ENCODE results near the gene LRRTM1.

LRRTM1 gene

DNA sequence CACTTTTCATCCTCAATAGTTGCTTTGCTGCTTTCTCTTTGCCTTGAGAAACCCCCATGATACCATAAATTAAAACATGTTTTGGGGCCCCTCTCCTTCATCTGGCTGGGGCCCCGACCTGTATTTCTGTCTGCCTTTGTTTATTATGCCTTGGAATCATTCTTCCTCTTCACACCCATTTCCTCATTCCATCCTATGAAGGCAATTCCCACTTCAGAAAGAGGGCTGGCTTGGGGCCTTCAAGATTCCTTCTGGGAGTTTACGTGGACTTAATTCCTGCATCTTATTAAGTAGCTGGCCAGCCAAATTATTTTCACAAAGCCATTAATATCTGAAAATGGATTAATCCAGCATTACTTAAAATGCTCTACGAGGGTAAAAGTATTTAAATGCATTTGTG is 6.8 kb upstream of the LRRTM1 start:
- Histone ChIP-seq H3K9me3 (ENCODE audit: control insufficient read depth, insufficient read depth, low read depth, low read length) (no peaks in the 10 kb centered on the region), H3K4me1 (ENCODE audit: control insufficient read depth, insufficient read depth, low read length) (no peaks in the 10 kb centered on the region), H3K27ac (ENCODE audit: extremely low read depth, low read depth, low read length) (no peak overlapping the region), H3K4me3 (ENCODE audit: low read depth, low read length) (no peak overlapping the region), H3K36me3 (ENCODE audit: control insufficient read depth in 2 of 2, insufficient read depth in 1 of 2, low read length in 2 of 2) (no peaks in the 10 kb centered on the region)
- CTCF ChIA-PET, result no interaction called here
- TF ChIP-seq ZNF350 (tag by site-specific recombination; IDR thresholded peaks at IDR 0.05), result no peak
- TF ChIP-seq PBX3 (CRISPR knock-in tag; IDR thresholded peaks at IDR 0.05), result no peak
- TF ChIP-seq ZNF585B (tag by site-specific recombination; IDR thresholded peaks at IDR 0.05), result no peak
- no peak for TF ChIP-seq GLIS2 (tag by site-specific recombination; IDR thresholded peaks at IDR 0.05)
- TF ChIP-seq KLF8 (tag by site-specific recombination; IDR thresholded peaks at IDR 0.05), result no peak
- POLR2A ChIA-PET, result no interaction called here

- Histone ChIP-seq H3K4me3 (ENCODE audit: low read depth, low read length) (peak overlapping the region; percentile 23), H3K9me3 (ENCODE audit: control insufficient read depth, insufficient read depth, low read depth, low read length) (no peaks in the 10 kb centered on the region), H3K27ac (ENCODE audit: extremely low read depth, low read depth, low read length) (no peak overlapping the region), H3K36me3 (ENCODE audit: control insufficient read depth in 2 of 2, insufficient read depth in 1 of 2, low read length in 2 of 2) (no peaks in the 10 kb centered on the region), H3K4me1 (ENCODE audit: control insufficient read depth, insufficient read depth, low read length) (no peaks in the 10 kb centered on the region)
- ChIA-PET POLR2A (no interaction called here), CTCF (interaction anchor here (1.5 kb wide), 1 partner anchor 195 kb away, joined by 4 read pairs; no protein-coding TSS in a partner anchor)
- TF ChIP-seq ZBTB26 (tag by site-specific recombination; optimal IDR thresholded peaks at IDR 0.05) (no peak), ZNF514 (tag by site-specific recombination; IDR thresholded peaks at IDR 0.05) (no peak), ZNF510 (tag by site-specific recombination; IDR thresholded peaks at IDR 0.05; ENCODE audit: insufficient replicate concordance) (no peak), HOXC10 (CRISPR knock-in tag; IDR thresholded peaks at IDR 0.05) (no peak)
- TF ChIP-seq, protein P1, sequence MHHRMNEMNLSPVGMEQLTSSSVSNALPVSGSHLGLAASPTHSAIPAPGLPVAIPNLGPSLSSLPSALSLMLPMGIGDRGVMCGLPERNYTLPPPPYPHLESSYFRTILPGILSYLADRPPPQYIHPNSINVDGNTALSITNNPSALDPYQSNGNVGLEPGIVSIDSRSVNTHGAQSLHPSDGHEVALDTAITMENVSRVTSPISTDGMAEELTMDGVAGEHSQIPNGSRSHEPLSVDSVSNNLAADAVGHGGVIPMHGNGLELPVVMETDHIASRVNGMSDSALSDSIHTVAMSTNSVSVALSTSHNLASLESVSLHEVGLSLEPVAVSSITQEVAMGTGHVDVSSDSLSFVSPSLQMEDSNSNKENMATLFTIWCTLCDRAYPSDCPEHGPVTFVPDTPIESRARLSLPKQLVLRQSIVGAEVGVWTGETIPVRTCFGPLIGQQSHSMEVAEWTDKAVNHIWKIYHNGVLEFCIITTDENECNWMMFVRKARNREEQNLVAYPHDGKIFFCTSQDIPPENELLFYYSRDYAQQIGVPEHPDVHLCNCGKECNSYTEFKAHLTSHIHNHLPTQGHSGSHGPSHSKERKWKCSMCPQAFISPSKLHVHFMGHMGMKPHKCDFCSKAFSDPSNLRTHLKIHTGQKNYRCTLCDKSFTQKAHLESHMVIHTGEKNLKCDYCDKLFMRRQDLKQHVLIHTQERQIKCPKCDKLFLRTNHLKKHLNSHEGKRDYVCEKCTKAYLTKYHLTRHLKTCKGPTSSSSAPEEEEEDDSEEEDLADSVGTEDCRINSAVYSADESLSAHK (tag by site-specific recombination; IDR thresholded peaks at IDR 0.05), result no peak
- TF ChIP-seq, protein P2, sequence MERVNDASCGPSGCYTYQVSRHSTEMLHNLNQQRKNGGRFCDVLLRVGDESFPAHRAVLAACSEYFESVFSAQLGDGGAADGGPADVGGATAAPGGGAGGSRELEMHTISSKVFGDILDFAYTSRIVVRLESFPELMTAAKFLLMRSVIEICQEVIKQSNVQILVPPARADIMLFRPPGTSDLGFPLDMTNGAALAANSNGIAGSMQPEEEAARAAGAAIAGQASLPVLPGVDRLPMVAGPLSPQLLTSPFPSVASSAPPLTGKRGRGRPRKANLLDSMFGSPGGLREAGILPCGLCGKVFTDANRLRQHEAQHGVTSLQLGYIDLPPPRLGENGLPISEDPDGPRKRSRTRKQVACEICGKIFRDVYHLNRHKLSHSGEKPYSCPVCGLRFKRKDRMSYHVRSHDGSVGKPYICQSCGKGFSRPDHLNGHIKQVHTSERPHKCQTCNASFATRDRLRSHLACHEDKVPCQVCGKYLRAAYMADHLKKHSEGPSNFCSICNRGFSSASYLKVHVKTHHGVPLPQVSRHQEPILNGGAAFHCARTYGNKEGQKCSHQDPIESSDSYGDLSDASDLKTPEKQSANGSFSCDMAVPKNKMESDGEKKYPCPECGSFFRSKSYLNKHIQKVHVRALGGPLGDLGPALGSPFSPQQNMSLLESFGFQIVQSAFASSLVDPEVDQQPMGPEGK (tag by site-specific recombination; IDR thresholded peaks at IDR 0.05), result no peak
These were observed 1.3 kb downstream of the LRRTM1 start for GRCh38 chr2:80303006-80303908.

DNA sequence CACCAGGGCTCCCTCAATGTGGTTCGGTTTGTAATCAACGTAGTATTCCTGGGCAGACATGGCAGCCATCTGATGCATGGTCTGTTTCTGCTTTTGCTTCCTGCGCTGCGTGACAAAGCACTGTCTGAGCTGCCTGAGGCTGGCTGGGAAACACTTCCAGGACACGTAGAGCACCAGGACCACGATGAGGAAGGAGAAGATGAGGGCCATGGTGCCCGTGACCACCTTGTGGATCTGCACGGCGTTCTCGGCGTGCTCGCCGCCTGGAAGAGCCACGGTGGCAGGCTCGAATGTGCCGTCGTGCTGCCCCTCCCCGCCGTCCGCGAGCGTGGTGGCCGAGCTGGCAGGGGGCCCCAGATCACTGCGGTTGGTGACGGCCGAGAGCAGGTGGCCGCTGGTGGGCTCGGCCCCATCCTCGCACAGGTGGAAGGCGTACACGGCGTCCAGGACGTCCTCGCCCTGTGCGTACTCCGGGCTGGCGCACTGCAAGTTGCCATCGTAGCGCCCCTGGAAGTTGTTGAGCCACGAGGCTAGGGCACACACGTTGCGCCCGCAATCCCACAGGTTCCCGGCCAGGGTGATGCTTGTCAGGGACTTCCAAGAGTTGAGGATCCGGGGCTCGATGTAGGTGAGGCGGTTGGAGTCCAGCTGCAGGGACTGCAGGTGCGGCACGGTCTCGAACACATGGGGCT is 2.1 kb downstream of the LRRTM1 start:
- Histone ChIP-seq H3K9me3 (ENCODE audit: control insufficient read depth, insufficient read depth, low read depth, low read length) (no peaks in the 10 kb centered on the region), H3K36me3 (ENCODE audit: control insufficient read depth in 2 of 2, insufficient read depth in 1 of 2, low read length in 2 of 2) (no peaks in the 10 kb centered on the region), H3K4me1 (ENCODE audit: control insufficient read depth, insufficient read depth, low read length) (no peaks in the 10 kb centered on the region), H3K27ac (ENCODE audit: extremely low read depth, low read depth, low read length) (no peak overlapping the region), H3K4me3 (ENCODE audit: low read depth, low read length) (no peak overlapping the region)
- CTCF ChIA-PET, result no interaction called here
- POLR2A ChIA-PET, result no interaction called here
- TF ChIP-seq ZNF514 (tag by site-specific recombination; IDR thresholded peaks at IDR 0.05) (no peak), SALL2 (tag by site-specific recombination; IDR thresholded peaks at IDR 0.05; ENCODE audit: borderline replicate concordance) (no peak), ZNF274 (IDR thresholded peaks at IDR 0.05; ENCODE audit: low read length) (no peak), ZNF274 (tag by site-specific recombination; IDR thresholded peaks at IDR 0.05; ENCODE audit: borderline replicate concordance) (no peak), ZNF560 (tag by site-specific recombination; IDR thresholded peaks at IDR 0.05; ENCODE audit: borderline replicate concordance) (no peak)
- TF ChIP-seq, protein P3, sequence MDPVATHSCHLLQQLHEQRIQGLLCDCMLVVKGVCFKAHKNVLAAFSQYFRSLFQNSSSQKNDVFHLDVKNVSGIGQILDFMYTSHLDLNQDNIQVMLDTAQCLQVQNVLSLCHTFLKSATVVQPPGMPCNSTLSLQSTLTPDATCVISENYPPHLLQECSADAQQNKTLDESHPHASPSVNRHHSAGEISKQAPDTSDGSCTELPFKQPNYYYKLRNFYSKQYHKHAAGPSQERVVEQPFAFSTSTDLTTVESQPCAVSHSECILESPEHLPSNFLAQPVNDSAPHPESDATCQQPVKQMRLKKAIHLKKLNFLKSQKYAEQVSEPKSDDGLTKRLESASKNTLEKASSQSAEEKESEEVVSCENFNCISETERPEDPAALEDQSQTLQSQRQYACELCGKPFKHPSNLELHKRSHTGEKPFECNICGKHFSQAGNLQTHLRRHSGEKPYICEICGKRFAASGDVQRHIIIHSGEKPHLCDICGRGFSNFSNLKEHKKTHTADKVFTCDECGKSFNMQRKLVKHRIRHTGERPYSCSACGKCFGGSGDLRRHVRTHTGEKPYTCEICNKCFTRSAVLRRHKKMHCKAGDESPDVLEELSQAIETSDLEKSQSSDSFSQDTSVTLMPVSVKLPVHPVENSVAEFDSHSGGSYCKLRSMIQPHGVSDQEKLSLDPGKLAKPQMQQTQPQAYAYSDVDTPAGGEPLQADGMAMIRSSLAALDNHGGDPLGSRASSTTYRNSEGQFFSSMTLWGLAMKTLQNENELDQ (tag by site-specific recombination; IDR thresholded peaks at IDR 0.05; ENCODE audit: low read depth), result no peak
- TF ChIP-seq, protein P4, sequence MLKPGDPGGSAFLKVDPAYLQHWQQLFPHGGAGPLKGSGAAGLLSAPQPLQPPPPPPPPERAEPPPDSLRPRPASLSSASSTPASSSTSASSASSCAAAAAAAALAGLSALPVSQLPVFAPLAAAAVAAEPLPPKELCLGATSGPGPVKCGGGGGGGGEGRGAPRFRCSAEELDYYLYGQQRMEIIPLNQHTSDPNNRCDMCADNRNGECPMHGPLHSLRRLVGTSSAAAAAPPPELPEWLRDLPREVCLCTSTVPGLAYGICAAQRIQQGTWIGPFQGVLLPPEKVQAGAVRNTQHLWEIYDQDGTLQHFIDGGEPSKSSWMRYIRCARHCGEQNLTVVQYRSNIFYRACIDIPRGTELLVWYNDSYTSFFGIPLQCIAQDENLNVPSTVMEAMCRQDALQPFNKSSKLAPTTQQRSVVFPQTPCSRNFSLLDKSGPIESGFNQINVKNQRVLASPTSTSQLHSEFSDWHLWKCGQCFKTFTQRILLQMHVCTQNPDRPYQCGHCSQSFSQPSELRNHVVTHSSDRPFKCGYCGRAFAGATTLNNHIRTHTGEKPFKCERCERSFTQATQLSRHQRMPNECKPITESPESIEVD (tag by site-specific recombination; IDR thresholded peaks at IDR 0.05), result no peak
